ENCODE results near the gene FGFRL1.
A peak's percentile ranks its signal among the peaks of the same experiment; 100 is the strongest.

Gene FGFRL1

GRCh38 chr4:1060621-1061020 lies 49.2 kb downstream of the FGFRL1 start:
- no peak overlapping the region for H3K4me3 ChIP-seq (ENCODE audit: low read length)
- DNase-seq (ENCODE audit: low read depth), result no peak
- TF ChIP-seq CTCF (IDR thresholded peaks at IDR 0.05; ENCODE audit: insufficient read depth, low read depth, low read length, missing control alignments), result no peak

- no peak for TF ChIP-seq CTCF (IDR thresholded peaks at IDR 0.05; ENCODE audit: insufficient read depth, low read depth, low read length, missing control alignments)
Measured at GRCh38 chr4:1061056-1061700, 49.8 kb downstream of the FGFRL1 start.

GRCh38 chr4:1061760-1062159 lies 50.3 kb downstream of the FGFRL1 start:
- H3K4me3 ChIP-seq (ENCODE audit: low read length), result no peak overlapping the region
- no peak for TF ChIP-seq CTCF (IDR thresholded peaks at IDR 0.05; ENCODE audit: insufficient read depth, low read depth, low read length, missing control alignments)
- DNase-seq (ENCODE audit: low read depth), result no peak

More at GRCh38 chr4:1061056-1061700, 49.8 kb downstream of the FGFRL1 start:
- DNase-seq (ENCODE audit: low read depth), result no peak
- no peak overlapping the region for H3K4me3 ChIP-seq (ENCODE audit: low read length)

GRCh38 chr4:1062419-1062818 lies 51.0 kb downstream of the FGFRL1 start:
- no peak for DNase-seq (ENCODE audit: low read depth)
- no peak overlapping the region for H3K4me3 ChIP-seq (ENCODE audit: low read length)
- no peak for TF ChIP-seq CTCF (IDR thresholded peaks at IDR 0.05; ENCODE audit: insufficient read depth, low read depth, low read length, missing control alignments)

- no peak for DNase-seq (ENCODE audit: low read depth)
- TF ChIP-seq CTCF (IDR thresholded peaks at IDR 0.05; ENCODE audit: insufficient read depth, low read depth, low read length, missing control alignments), result no peak
- no peak overlapping the region for H3K4me3 ChIP-seq (ENCODE audit: low read length)
Measured at GRCh38 chr4:1065732-1066131, 54.3 kb downstream of the FGFRL1 start.

GRCh38 chr4:1069394-1069793 lies 58.0 kb downstream of the FGFRL1 start:
- no peak for TF ChIP-seq CTCF (IDR thresholded peaks at IDR 0.05; ENCODE audit: insufficient read depth, low read depth, low read length, missing control alignments)
- H3K4me3 ChIP-seq (ENCODE audit: low read length), result no peak overlapping the region
- DNase-seq (ENCODE audit: low read depth), result no peak

- DNase-seq (ENCODE audit: low read depth), result peak; percentile 62
- no peak overlapping the region for H3K4me3 ChIP-seq (ENCODE audit: low read length)
- TF ChIP-seq CTCF (IDR thresholded peaks at IDR 0.05; ENCODE audit: insufficient read depth, low read depth, low read length, missing control alignments), result peak; percentile 89
Measured at GRCh38 chr4:1072830-1073446, 61.5 kb downstream of the FGFRL1 start.

Measured in epithelial cell of esophagus (primary cell).